ENCODE data around the gene ADAMTS7. TPM values are rescaled to one million over a fixed set of nuclear protein-coding genes. Genes with fewer than 3 reads are reported as not detected.
A peak's percentile ranks its signal among the peaks of the same experiment; 100 is the strongest.

ADAMTS7 gene
- total and polyA plus RNA-seq, 7 experiments from 2014 or later: 1.5 TPM; not detected in 6

GRCh38 chr15:78831229-78832207 lies 20.3 kb upstream of the ADAMTS7 start:
- Histone ChIP-seq H3K9me3 (ENCODE audit: control insufficient read depth in 2 of 3, low read length in 3 of 3) (no peaks in the 10 kb centered on the region), H3K4me3 (ENCODE audit: low read length) (peak overlapping the region; percentile 49), H3K4me1 (ENCODE audit: control insufficient read depth in 2 of 2, insufficient read depth in 2 of 2, low read length in 2 of 2) (no peaks in the 10 kb centered on the region), H3K36me3 (ENCODE audit: control insufficient read depth in 2 of 3, insufficient read depth in 3 of 3, low read length in 3 of 3) (no peaks in the 10 kb centered on the region), H3K27ac (ENCODE audit: low read depth, low read length) (no peak overlapping the region), H3K27me3 (ENCODE audit: control insufficient read depth in 2 of 2, insufficient read depth in 2 of 2, low read length in 2 of 2) (no peaks in the 10 kb centered on the region)
- Mint-ChIP-seq H3K4me3 (peak overlapping the region in 9 of 10 donors; percentile 10 to 89 (median 77)), H3K4me1 (peaks cover 0 to 10% (median 3%) of the 10 kb centered on the region in 7 donors), H3K36me3 (peaks cover 0 to 3% (median 0%) of the 10 kb centered on the region in 5 donors), H3K9me3 (no peaks in the 10 kb centered on the region), H3K27me3 (peaks cover 3 to 29% (median 9%) of the 10 kb centered on the region in 5 donors), H3K27ac (no peak overlapping the region)
- intact Hi-C loops (cut with micrococcal nuclease): no loop called here
- CTCF ChIA-PET: no interaction called here
- DNase-seq (no peak), ATAC-seq (no peak)
- POLR2A ChIA-PET: interaction anchor here (1.1 kb wide), 1 partner anchor 42 kb away, joined by 7 read pairs; the partner anchor contains the start of gene MORF4L1

GRCh38 chr15:78830514-78831228 lies 19.4 kb upstream of the ADAMTS7 start:
- H3K36me3 ChIP-seq (ENCODE audit: control insufficient read depth in 2 of 3, insufficient read depth in 3 of 3, low read length in 3 of 3): no peaks in the 10 kb centered on the region
- no peaks in the 10 kb centered on the region for H3K9me3 ChIP-seq (ENCODE audit: control insufficient read depth in 2 of 3, low read length in 3 of 3)
- H3K4me3 Mint-ChIP-seq: peak overlapping the region; percentile 45 to 89 (median 77)
- H3K4me1 ChIP-seq (ENCODE audit: control insufficient read depth in 2 of 2, insufficient read depth in 2 of 2, low read length in 2 of 2): no peaks in the 10 kb centered on the region
- H3K36me3 Mint-ChIP-seq: peaks cover 0 to 3% (median 0%) of the 10 kb centered on the region in 5 donors
- H3K27me3 ChIP-seq (ENCODE audit: control insufficient read depth in 2 of 2, insufficient read depth in 2 of 2, low read length in 2 of 2): no peaks in the 10 kb centered on the region
- peaks cover 3 to 26% (median 9%) of the 10 kb centered on the region in 5 donors for H3K27me3 Mint-ChIP-seq
- no peak overlapping the region for H3K27ac ChIP-seq (ENCODE audit: low read depth, low read length)
- intact Hi-C loops (cut with micrococcal nuclease): no loop called here
- ChIA-PET POLR2A (interaction anchor here (1.1 kb wide), 1 partner anchor 43 kb away, joined by 7 read pairs; the partner anchor contains the start of gene MORF4L1), CTCF (interaction anchor here (0.6 kb wide), 1 partner anchor 295 kb away, joined by 3 read pairs; no protein-coding TSS in a partner anchor)
- H3K4me3 ChIP-seq (ENCODE audit: low read length): peak overlapping the region; percentile 49
- H3K4me1 Mint-ChIP-seq: peaks cover 0 to 10% (median 3%) of the 10 kb centered on the region in 7 donors
- peak overlapping the region in 1 of 9 donors; percentile 45 for H3K27ac Mint-ChIP-seq
- no peaks in the 10 kb centered on the region for H3K9me3 Mint-ChIP-seq
- DNase-seq (peak in 3 of 9 donors; percentile 10 to 20 (median 18)), ATAC-seq (peak; percentile 57)

DNA sequence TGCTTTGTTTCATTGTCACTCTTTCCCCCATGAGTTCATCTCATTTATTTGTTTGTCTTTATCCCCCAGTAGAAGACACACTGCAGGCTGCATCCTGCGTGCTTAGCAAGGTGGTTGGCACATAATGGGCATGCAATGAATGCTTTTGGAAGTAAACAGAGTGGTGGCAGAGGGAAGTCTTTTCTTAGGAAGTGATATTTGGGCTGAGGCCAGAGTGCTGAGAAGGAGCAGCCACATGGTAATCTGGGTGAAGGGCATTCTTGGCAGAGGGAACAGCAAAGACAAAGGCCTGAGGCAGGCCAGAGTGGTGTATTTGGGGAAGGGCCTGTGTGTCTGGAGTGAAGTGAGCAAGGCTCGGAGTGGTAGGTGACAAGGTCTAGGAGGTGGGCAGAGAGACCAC lies 17.7 kb upstream of the ADAMTS7 start:
- Histone ChIP-seq H3K4me1 (ENCODE audit: control insufficient read depth in 2 of 2, insufficient read depth in 2 of 2, low read length in 2 of 2) (no peaks in the 10 kb centered on the region), H3K27ac (ENCODE audit: low read depth, low read length) (no peak overlapping the region), H3K36me3 (ENCODE audit: control insufficient read depth in 2 of 3, insufficient read depth in 3 of 3, low read length in 3 of 3) (no peaks in the 10 kb centered on the region), H3K27me3 (ENCODE audit: control insufficient read depth in 2 of 2, insufficient read depth in 2 of 2, low read length in 2 of 2) (no peaks in the 10 kb centered on the region), H3K9me3 (ENCODE audit: control insufficient read depth in 2 of 3, low read length in 3 of 3) (no peaks in the 10 kb centered on the region), H3K4me3 (ENCODE audit: low read length) (no peak overlapping the region)
- POLR2A ChIA-PET: interaction anchor here (0.6 kb wide), 1 partner anchor 72 kb away, joined by 3 read pairs; no protein-coding TSS in a partner anchor
- Mint-ChIP-seq H3K9me3 (no peaks in the 10 kb centered on the region), H3K4me3 (peak overlapping the region in 4 of 10 donors; percentile 13 to 44 (median 34)), H3K27me3 (peaks cover 3 to 26% (median 9%) of the 10 kb centered on the region in 5 donors), H3K36me3 (peaks cover 0 to 3% (median 0%) of the 10 kb centered on the region in 5 donors), H3K27ac (peak overlapping the region in 1 of 9 donors; percentile 47), H3K4me1 (peaks cover 0 to 10% (median 3%) of the 10 kb centered on the region in 7 donors)
- intact Hi-C loops (cut with micrococcal nuclease): no loop called here
- ATAC-seq (no peak), DNase-seq (no peak)
- CTCF ChIA-PET: interaction anchor here (0.6 kb wide), 1 partner anchor 288 kb away, joined by 3 read pairs; no protein-coding TSS in a partner anchor

DNA sequence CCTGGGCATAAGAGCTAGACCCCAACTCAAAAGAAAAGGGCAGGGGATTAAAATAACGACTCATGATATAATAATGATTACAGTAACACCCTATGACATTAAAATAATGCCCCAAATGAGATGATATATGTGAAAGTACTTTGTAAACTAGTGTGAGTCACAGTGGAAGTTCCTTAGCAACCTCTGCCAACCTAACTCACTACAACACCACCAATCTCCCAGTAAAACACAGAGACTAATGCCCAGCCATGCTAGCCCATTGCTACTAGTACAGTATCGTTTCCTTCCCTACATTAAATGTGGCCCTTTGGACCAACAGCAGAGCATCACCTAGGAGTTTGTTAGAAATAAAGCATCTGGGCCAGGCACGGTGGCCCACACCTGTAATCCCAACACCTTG lies 11.2 kb upstream of the ADAMTS7 start:
- H3K36me3 ChIP-seq (ENCODE audit: control insufficient read depth in 2 of 3, insufficient read depth in 3 of 3, low read length in 3 of 3): no peaks in the 10 kb centered on the region
- H3K4me1 Mint-ChIP-seq: no peaks in the 10 kb centered on the region
- no peak overlapping the region for H3K27ac ChIP-seq (ENCODE audit: low read depth, low read length)
- H3K27ac Mint-ChIP-seq: no peak overlapping the region
- ChIA-PET CTCF (no interaction called here), POLR2A (no interaction called here)
- peaks cover 0 to 23% (median 13%) of the 10 kb centered on the region in 5 donors for H3K27me3 Mint-ChIP-seq
- H3K9me3 Mint-ChIP-seq: no peaks in the 10 kb centered on the region
- no peak overlapping the region for H3K4me3 Mint-ChIP-seq
- H3K36me3 Mint-ChIP-seq: no peaks in the 10 kb centered on the region
- no peak overlapping the region for H3K4me3 ChIP-seq (ENCODE audit: low read length)
- no peak for ATAC-seq
- DNase-seq: no peak
- H3K4me1 ChIP-seq (ENCODE audit: control insufficient read depth in 2 of 2, insufficient read depth in 2 of 2, low read length in 2 of 2): no peaks in the 10 kb centered on the region
- no peaks in the 10 kb centered on the region for H3K9me3 ChIP-seq (ENCODE audit: control insufficient read depth in 2 of 3, low read length in 3 of 3)
- no peaks in the 10 kb centered on the region for H3K27me3 ChIP-seq (ENCODE audit: control insufficient read depth in 2 of 2, insufficient read depth in 2 of 2, low read length in 2 of 2)
- intact Hi-C loops (cut with micrococcal nuclease): no loop called here

DNA sequence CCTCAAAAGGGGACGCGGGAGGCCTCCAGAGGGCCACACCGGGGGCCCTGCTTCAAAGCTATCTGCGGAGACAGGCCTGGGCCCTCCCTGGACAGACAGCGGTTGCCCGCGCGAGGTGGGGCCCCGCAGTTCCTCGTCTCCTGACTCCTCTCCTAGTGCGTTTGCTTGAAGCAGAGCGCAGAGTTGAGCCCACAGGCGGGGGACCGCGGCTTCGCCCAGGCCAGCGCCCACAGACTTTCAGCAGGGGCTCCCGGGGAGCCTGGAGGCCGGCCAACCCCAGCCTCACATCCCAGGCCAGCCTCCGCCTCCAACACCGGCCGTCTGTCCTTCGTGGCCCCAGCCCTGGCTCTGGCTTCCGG lies 540 bp upstream of the ADAMTS7 start:
- H3K4me3 Mint-ChIP-seq: peak overlapping the region; percentile 55 to 88 (median 84)
- POLR2A ChIA-PET: interaction anchor here (0.6 kb wide), 1 partner anchor 95 kb away, joined by 6 read pairs; no protein-coding TSS in a partner anchor
- H3K36me3 Mint-ChIP-seq: peaks cover 0 to 7% (median 5%) of the 10 kb centered on the region in 5 donors
- Histone ChIP-seq H3K4me3 (ENCODE audit: low read length) (peak overlapping the region; percentile 24), H3K9me3 (ENCODE audit: control insufficient read depth in 2 of 3, low read length in 3 of 3) (no peaks in the 10 kb centered on the region), H3K4me1 (ENCODE audit: control insufficient read depth in 2 of 2, insufficient read depth in 2 of 2, low read length in 2 of 2) (no peaks in the 10 kb centered on the region), H3K36me3 (ENCODE audit: control insufficient read depth in 2 of 3, insufficient read depth in 3 of 3, low read length in 3 of 3) (no peaks in the 10 kb centered on the region), H3K27me3 (ENCODE audit: control insufficient read depth in 2 of 2, insufficient read depth in 2 of 2, low read length in 2 of 2) (peaks cover 0 to 3% of the 10 kb centered on the region in 2 donors), H3K27ac (ENCODE audit: low read depth, low read length) (no peak overlapping the region)
- ATAC-seq (peak; percentile 6), DNase-seq (peak in 1 of 9 donors; percentile 7)
- CTCF ChIA-PET: interaction anchor here (0.5 to 0.6 kb wide), 2 partner anchors 45 to 645 kb away, joined by 3 to 5 read pairs; no protein-coding TSS in a partner anchor
- intact Hi-C loops (cut with micrococcal nuclease): loop anchor here in 1 of 2 donors (1.0 kb wide), 1 partner anchor 51 kb away; no protein-coding TSS in a partner anchor
- H3K4me1 Mint-ChIP-seq: peaks cover 8 to 16% (median 14%) of the 10 kb centered on the region in 7 donors
- peak overlapping the region in 1 of 9 donors; percentile 32 for H3K27ac Mint-ChIP-seq
- peaks cover 38 to 55% (median 50%) of the 10 kb centered on the region in 5 donors for H3K27me3 Mint-ChIP-seq
- peaks cover 0 to 14% (median 2%) of the 10 kb centered on the region in 11 donors for H3K9me3 Mint-ChIP-seq

Measured in naive thymus-derived CD4-positive, alpha-beta T cell (primary cell).